GM23338 (cell line): ENCODE measurements around the gene DENND1B. TPM values are rescaled to one million over a fixed set of nuclear protein-coding genes. Genes with fewer than 3 reads are reported as not detected.

ENCODE experiments used
- ATAC-seq: fragments of 200-7000 bp; cut with Tn5 transposase; 3 replicates; pipeline ENCODE4 v1.9.1; 2020
- DNase-seq: peaks from one replicate; pipeline ENCODE4 v3.0.0-alpha.2; 2015; ENCODE audit warnings: low spot score
- H2AFZ ChIP-seq: fragments of 200-600 bp; sonication (generic); 2 replicates; pipeline ENCODE4 v1.8.0; 2016; ENCODE audit warnings: antibody characterized with exemption, mild to moderate bottlenecking, moderate library complexity
- H3F3A ChIP-seq: fragments of 200-600 bp; sonication (generic); replicated peaks from 2 replicates; pipeline ENCODE4 v1.8.0; 2017; ENCODE audit warnings: antibody characterized with exemption, mixed run types, low read depth
- H3K27ac ChIP-seq: fragments of 200-600 bp; sonication (generic); 2 replicates; pipeline ENCODE4 v1.6.1; 2016; ENCODE audit warnings: low read depth
- H3K27me3 ChIP-seq: fragments of 200-600 bp; sonication (generic); 2 replicates; pipeline ENCODE4 v1.8.0; 2016; ENCODE audit warnings: mild to moderate bottlenecking, mixed run types, moderate library complexity; ENCODE audit not compliant: insufficient read depth
- H3K36me3 ChIP-seq: fragments of 200-600 bp; sonication (generic); 2 replicates; pipeline ENCODE4 v1.8.0; 2016; ENCODE audit warnings: mild to moderate bottlenecking; ENCODE audit not compliant: insufficient read depth
- H3K4me1 ChIP-seq: fragments of 200-600 bp; sonication (generic); 2 replicates; pipeline ENCODE4 v1.8.0; 2016; ENCODE audit warnings: mild to moderate bottlenecking, moderate library complexity; ENCODE audit not compliant: insufficient read depth
- H3K4me2 ChIP-seq: fragments of 200-600 bp; sonication (generic); 2 replicates; pipeline ENCODE4 v1.7.1; 2017; ENCODE audit warnings: mixed run types
- H3K4me3 ChIP-seq: fragments of 200-600 bp; sonication (generic); 2 replicates; pipeline ENCODE4 v1.6.1; 2016; ENCODE audit warnings: mixed run types
- H3K79me2 ChIP-seq: fragments of 200-600 bp; sonication (generic); replicated peaks from 2 replicates; pipeline ENCODE4 v1.8.0; 2017; ENCODE audit warnings: mild to moderate bottlenecking; ENCODE audit not compliant: insufficient read depth
- H3K9me2 ChIP-seq: fragments of 200-600 bp; sonication (generic); 2 replicates; pipeline ENCODE4 v1.8.0; 2017; ENCODE audit not compliant: insufficient read depth
- H4K20me1 ChIP-seq: fragments of 200-600 bp; sonication (generic); replicated peaks from 2 replicates; pipeline ENCODE4 v1.8.0; 2017; ENCODE audit warnings: mild to moderate bottlenecking; ENCODE audit not compliant: insufficient read depth
- H3K27ac Mint-ChIP-seq: 2 replicates; pipeline ENCODE4 v1.8.0; 2020; ENCODE audit warnings: inconsistent platforms, mild to moderate bottlenecking, moderate library complexity, mixed read lengths
- H3K27me3 Mint-ChIP-seq: 3 replicates; pipeline ENCODE4 v1.8.0; 2022; ENCODE audit warnings: low read depth, mild to moderate bottlenecking, moderate library complexity, mixed read lengths, inconsistent platforms; ENCODE audit not compliant: insufficient read depth, poor library complexity
- H3K36me3 Mint-ChIP-seq: 3 replicates; pipeline ENCODE4 v1.8.0; 2021; ENCODE audit warnings: low read depth, mild to moderate bottlenecking, inconsistent platforms, moderate library complexity, mixed read lengths
- H3K4me1 Mint-ChIP-seq: 3 replicates; pipeline ENCODE4 v1.8.0; 2020; ENCODE audit warnings: mild to moderate bottlenecking, inconsistent platforms, mixed read lengths
- H3K4me3 Mint-ChIP-seq: 3 replicates; pipeline ENCODE4 v1.8.0; 2021; ENCODE audit warnings: moderate library complexity, mild to moderate bottlenecking, inconsistent platforms, mixed read lengths
- H3K9me3 Mint-ChIP-seq: 3 replicates; pipeline ENCODE4 v1.8.0; 2020; ENCODE audit warnings: moderate library complexity, mild to moderate bottlenecking, inconsistent platforms, mixed read lengths
- CREB1 ChIP-seq: fragments of 250-450 bp; sonication (Bioruptor Pico); IDR thresholded peaks from 2 replicates; pipeline ENCODE4 v1.5.0; 2020; ENCODE audit warnings: low read depth, mild to moderate bottlenecking, moderate library complexity
- CTCF ChIP-seq, 2 experiments: fragments of 200-600 bp in 1 of 2; sonication (generic) in 1 of 2; conservative IDR thresholded peaks; 2 replicates each; pipeline versions ENCODE4 v1.5.1 to v1.6.1; 2016 to 2017; ENCODE audit warnings: antibody characterized with exemption in 2 of 2, low read depth in 2 of 2, mild to moderate bottlenecking in 2 of 2, moderate library complexity in 1 of 2
- EZH2 ChIP-seq: fragments of 200-600 bp; sonication (generic); IDR thresholded peaks from one replicate; pipeline ENCODE4 v1.8.0; 2017; ENCODE audit warnings: antibody characterized with exemption, mild to moderate bottlenecking, low read depth; ENCODE audit not compliant: unreplicated experiment
- EZH2phosphoT487 ChIP-seq: fragments of 200-600 bp; sonication (generic); IDR thresholded peaks from one replicate; pipeline ENCODE4 v1.8.1; 2018; ENCODE audit warnings: antibody characterized with exemption; ENCODE audit not compliant: unreplicated experiment
- JUNB ChIP-seq: IDR thresholded peaks from one replicate; pipeline ENCODE4 v1.6.1; 2016; ENCODE audit warnings: antibody characterized with exemption; ENCODE audit not compliant: unreplicated experiment
- NANOG ChIP-seq: IDR thresholded peaks from 2 replicates; pipeline ENCODE4 v1.6.1; 2016; ENCODE audit warnings: antibody characterized with exemption, borderline replicate concordance
- REST ChIP-seq: IDR thresholded peaks from one replicate; pipeline ENCODE4 v1.6.1; 2018; ENCODE audit warnings: antibody characterized with exemption; ENCODE audit not compliant: unreplicated experiment
- STAT1 ChIP-seq: IDR thresholded peaks from one replicate; pipeline ENCODE4 v1.6.1; 2016; ENCODE audit warnings: antibody characterized with exemption; ENCODE audit not compliant: unreplicated experiment
- ZNF114 ChIP-seq: fragments of 250-450 bp; sonication (Bioruptor Pico); IDR thresholded peaks from 2 replicates; pipeline ENCODE4 v1.5.0; 2020; ENCODE audit warnings: mild to moderate bottlenecking, moderate library complexity
- ZNF331 ChIP-seq: fragments of 250-450 bp; sonication (Bioruptor Pico); IDR thresholded peaks from 2 replicates; pipeline ENCODE4 v1.5.0; 2020; ENCODE audit warnings: low read depth, mild to moderate bottlenecking, moderate library complexity
- polyA plus RNA-seq: library from polyadenylated mRNA; unstranded; fragments of >200 nt; fragmentation: Nextera tagmentation; extraction: Ambion mirVana; gene quantifications from 2 replicates; pipeline ENCODE4 v1.2.1, GENCODE V29; 2016
- total RNA-seq: library from RNA; depleted of rRNA; stranded (reverse); fragments of >200 nt; shearing (Covaris generic); gene quantifications from 2 replicates; pipeline ENCODE4 v1.2.3, GENCODE V29; 2014
- TF ChIP-seq, protein P1 (sequence below): IDR thresholded peaks from 2 replicates; pipeline ENCODE4 v1.6.1; 2016; ENCODE audit warnings: antibody characterized with exemption

DENND1B gene
- total and polyA plus RNA-seq, 2 experiments from 2014 or later: 4.3 to 5.2 TPM

DNA sequence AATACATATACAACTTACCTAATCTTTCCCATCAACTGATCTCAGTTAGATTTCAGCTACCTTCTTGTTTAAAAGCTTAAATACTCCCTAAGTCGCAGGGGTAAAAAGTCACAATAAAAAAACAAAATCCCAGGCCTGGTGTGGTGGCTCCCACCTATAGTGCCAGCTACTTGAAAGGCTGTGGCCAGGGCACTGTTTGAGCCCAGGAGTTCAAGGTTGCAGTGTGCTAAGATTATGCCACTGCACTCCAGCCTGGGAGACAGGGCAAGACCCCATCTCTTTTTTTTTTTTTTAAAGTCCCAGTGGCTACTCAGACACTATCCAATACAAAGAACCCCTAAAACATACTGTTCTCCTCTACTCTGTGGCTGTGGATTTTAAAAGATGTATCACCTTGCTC lies 228.3 kb downstream of the DENND1B start:
- Histone ChIP-seq H3K4me1 (0 out of 2 replicates have a peak, but pooled peaks cover 2% of the 10 kb centered on the region), H3K4me3 (no peak overlapping the region), H3K4me2 (no peak overlapping the region), H3K79me2 (no peaks in the 10 kb centered on the region), H2AFZ (no peak overlapping the region), H3F3A (no peaks in the 10 kb centered on the region), H3K27ac (no peak overlapping the region), H3K9me2 (no peaks in the 10 kb centered on the region), H3K27me3 (no peaks in the 10 kb centered on the region), H3K36me3 (no peaks in the 10 kb centered on the region), H4K20me1 (no peaks in the 10 kb centered on the region)
- TF ChIP-seq CREB1 (CRISPR knock-in tag) (no peak), STAT1 (no peak), EZH2phosphoT487 (no peak), JUNB (no peak), EZH2 (no peak), REST (no peak), ZNF114 (no peak)
- Mint-ChIP-seq H3K27ac (no peak overlapping the region), H3K36me3 (no peaks in the 10 kb centered on the region), H3K9me3 (no peaks in the 10 kb centered on the region; the same call in 2 of the 3 replicates), H3K4me1 (peaks cover under 1% of the 10 kb centered on the region; the same call in 2 of the 3 replicates), H3K27me3 (peaks cover 2% of the 10 kb centered on the region), H3K4me3 (no peak overlapping the region)
- no peak for ATAC-seq
- no peak for DNase-seq

- Mint-ChIP-seq H3K9me3 (no peaks in the 10 kb centered on the region; the same call in 2 of the 3 replicates), H3K27me3 (peaks cover 2% of the 10 kb centered on the region), H3K27ac (no peak overlapping the region), H3K4me3 (no peak overlapping the region), H3K36me3 (no peaks in the 10 kb centered on the region), H3K4me1 (peaks cover 16% of the 10 kb centered on the region; the same call in 2 of the 3 replicates)
- Histone ChIP-seq H3K4me2 (no peak overlapping the region), H3K4me3 (no peak overlapping the region), H4K20me1 (no peaks in the 10 kb centered on the region), H3K27ac (no peak overlapping the region), H3K4me1 (0 out of 2 replicates have a peak, but pooled peaks cover 14% of the 10 kb centered on the region), H3F3A (no peaks in the 10 kb centered on the region), H3K9me2 (no peaks in the 10 kb centered on the region), H3K27me3 (no peaks in the 10 kb centered on the region), H3K36me3 (no peaks in the 10 kb centered on the region), H3K79me2 (no peaks in the 10 kb centered on the region), H2AFZ (no peak overlapping the region)
- DNase-seq: no peak
- ATAC-seq: no peak
- TF ChIP-seq CTCF (conservative IDR thresholded peaks at IDR 0.05; ENCODE audit: low read depth in 2 of 2) (no peak), ZNF114 (no peak), JUNB (no peak), STAT1 (no peak), EZH2phosphoT487 (no peak), NANOG (no peak), ZNF331 (CRISPR knock-in tag) (no peak), CREB1 (CRISPR knock-in tag) (no peak)
- TF ChIP-seq, protein P1, sequence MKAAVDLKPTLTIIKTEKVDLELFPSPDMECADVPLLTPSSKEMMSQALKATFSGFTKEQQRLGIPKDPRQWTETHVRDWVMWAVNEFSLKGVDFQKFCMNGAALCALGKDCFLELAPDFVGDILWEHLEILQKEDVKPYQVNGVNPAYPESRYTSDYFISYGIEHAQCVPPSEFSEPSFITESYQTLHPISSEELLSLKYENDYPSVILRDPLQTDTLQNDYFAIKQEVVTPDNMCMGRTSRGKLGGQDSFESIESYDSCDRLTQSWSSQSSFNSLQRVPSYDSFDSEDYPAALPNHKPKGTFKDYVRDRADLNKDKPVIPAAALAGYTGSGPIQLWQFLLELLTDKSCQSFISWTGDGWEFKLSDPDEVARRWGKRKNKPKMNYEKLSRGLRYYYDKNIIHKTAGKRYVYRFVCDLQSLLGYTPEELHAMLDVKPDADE: no peak
Observed at GRCh38 chr1:197544553-197544952, 230.7 kb downstream of the DENND1B start.
